Measurements from ENCODE around the gene LTO1. TPM values are rescaled to one million over a fixed set of nuclear protein-coding genes. Genes with fewer than 3 reads are reported as not detected.

LTO1 gene
- total RNA-seq, 6 experiments from 2014 or later, result 23.2 to 28.5 (median 25.6) TPM

- peaks cover 6% of the 10 kb centered on the region for H3K9me3 Mint-ChIP-seq
- peak overlapping the region; percentile 52; the same call in 1 of the 2 replicates for H3K4me3 Mint-ChIP-seq
- peaks cover 17% of the 10 kb centered on the region for H3K4me1 Mint-ChIP-seq (ENCODE audit: low read depth)
- H3K27ac Mint-ChIP-seq, result peak overlapping the region; percentile 74
- peaks cover 10% of the 10 kb centered on the region for H3K27me3 Mint-ChIP-seq (ENCODE audit: insufficient read depth)
- no peak for DNase-seq
- TF ChIP-seq CTCF (IDR thresholded peaks at IDR 0.05), result no peak
- peaks cover 7% of the 10 kb centered on the region for H3K36me3 Mint-ChIP-seq (ENCODE audit: low read depth)
Observed at GRCh38 chr11:69637198-69637940, 37.8 kb downstream of the LTO1 start.

- H3K9me3 Mint-ChIP-seq, result peaks cover 6% of the 10 kb centered on the region
- no peak for TF ChIP-seq CTCF (IDR thresholded peaks at IDR 0.05)
- peaks cover 7% of the 10 kb centered on the region for H3K36me3 Mint-ChIP-seq (ENCODE audit: low read depth)
- peaks cover 17% of the 10 kb centered on the region for H3K4me1 Mint-ChIP-seq (ENCODE audit: low read depth)
- DNase-seq, result peak; percentile 84
- H3K4me3 Mint-ChIP-seq, result peak overlapping the region; percentile 82
- H3K27me3 Mint-ChIP-seq (ENCODE audit: insufficient read depth), result peaks cover 9% of the 10 kb centered on the region
- H3K27ac Mint-ChIP-seq, result peak overlapping the region; percentile 83
Observed at GRCh38 chr11:69636512-69637197, 38.5 kb downstream of the LTO1 start.

GRCh38 chr11:69635804-69636511 is 39.2 kb downstream of the LTO1 start:
- Mint-ChIP-seq H3K36me3 (ENCODE audit: low read depth) (peaks cover 2% of the 10 kb centered on the region), H3K27ac (peak overlapping the region; percentile 83), H3K4me3 (peak overlapping the region; percentile 82), H3K4me1 (ENCODE audit: low read depth) (peaks cover 17% of the 10 kb centered on the region), H3K9me3 (peaks cover 2% of the 10 kb centered on the region), H3K27me3 (ENCODE audit: insufficient read depth) (peaks cover 2% of the 10 kb centered on the region)
- TF ChIP-seq CTCF (IDR thresholded peaks at IDR 0.05), result no peak
- DNase-seq, result no peak

GRCh38 chr11:69635195-69635594 is 40.0 kb downstream of the LTO1 start:
- peaks cover 2% of the 10 kb centered on the region; the same call in 1 of the 2 replicates for H3K27me3 Mint-ChIP-seq (ENCODE audit: insufficient read depth)
- H3K4me3 Mint-ChIP-seq, result no peak overlapping the region
- no peaks in the 10 kb centered on the region for H3K36me3 Mint-ChIP-seq (ENCODE audit: low read depth)
- H3K27ac Mint-ChIP-seq, result no peak overlapping the region
- no peak for TF ChIP-seq CTCF (IDR thresholded peaks at IDR 0.05)
- no peak for DNase-seq
- H3K9me3 Mint-ChIP-seq, result no peaks in the 10 kb centered on the region; the same call in 1 of the 2 replicates
- peaks cover 17% of the 10 kb centered on the region for H3K4me1 Mint-ChIP-seq (ENCODE audit: low read depth)

GRCh38 chr11:69634590-69634989 is 40.6 kb downstream of the LTO1 start:
- Mint-ChIP-seq H3K4me1 (ENCODE audit: low read depth) (peaks cover 17% of the 10 kb centered on the region), H3K9me3 (peaks cover 5% of the 10 kb centered on the region), H3K27me3 (ENCODE audit: insufficient read depth) (peaks cover 2% of the 10 kb centered on the region; the same call in 1 of the 2 replicates), H3K27ac (no peak overlapping the region), H3K36me3 (ENCODE audit: low read depth) (peaks cover 5% of the 10 kb centered on the region; the same call in 1 of the 2 replicates), H3K4me3 (no peak overlapping the region)
- no peak for DNase-seq
- no peak for TF ChIP-seq CTCF (IDR thresholded peaks at IDR 0.05)
